NCI-H345 treated with DMSO at 0.1 percent for 48 hours (cell line): ENCODE measurements around the gene TSPEAR.

Experiments
- DNase-seq: peaks from one replicate; lab custom pipeline; 2025; ENCODE audit not compliant: unreplicated experiment; lab: John Stamatoyannopoulos, UW

The TSPEAR gene

DNA sequence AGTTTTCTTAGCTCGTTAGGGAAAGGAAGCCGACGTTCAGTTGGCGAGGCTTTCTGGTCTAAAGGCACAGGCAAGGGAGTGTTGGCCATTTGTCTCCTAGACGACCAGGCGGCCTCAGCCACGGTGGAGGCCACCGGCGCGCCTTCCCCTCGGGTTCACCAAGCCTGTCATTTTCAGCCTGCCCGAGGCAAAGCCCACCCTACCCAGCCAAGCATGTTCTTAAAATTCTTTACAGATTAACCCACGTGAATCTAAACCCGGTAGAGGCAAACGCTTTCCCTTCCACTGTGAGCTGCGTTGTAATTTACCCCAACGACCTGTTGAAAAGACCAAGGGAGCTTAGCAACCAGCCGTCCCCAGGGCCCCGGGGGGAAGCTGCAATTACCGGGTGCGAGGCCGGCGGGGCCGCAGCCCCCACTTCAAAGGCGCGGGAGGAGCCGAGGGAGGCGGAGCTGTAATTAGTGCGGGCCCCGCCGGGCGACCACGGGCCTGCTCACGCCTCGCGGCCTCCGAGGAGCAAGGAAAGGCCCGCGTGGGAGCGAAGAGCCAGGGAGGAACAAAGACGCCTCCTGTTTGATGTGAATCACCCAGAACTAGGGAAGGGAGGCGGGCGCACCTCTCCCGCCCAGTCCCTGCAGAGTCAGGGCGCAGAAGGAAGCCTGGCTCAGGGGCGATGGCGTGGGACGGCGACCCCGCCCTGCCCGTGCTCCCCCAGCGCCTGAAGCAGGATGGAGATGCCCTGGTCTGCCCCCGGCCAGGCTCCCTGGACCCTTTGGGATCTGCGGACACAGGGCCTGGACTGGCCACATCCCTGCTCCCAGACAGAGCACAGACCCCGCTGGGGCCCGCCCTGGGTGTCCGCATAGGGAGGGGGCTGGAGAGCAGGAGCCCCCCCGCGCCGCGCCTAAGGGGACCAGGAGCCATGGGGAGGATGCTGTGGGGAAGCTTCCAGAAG lies 12.1 kb upstream of the TSPEAR start:
- DNase-seq = no peak

DNA sequence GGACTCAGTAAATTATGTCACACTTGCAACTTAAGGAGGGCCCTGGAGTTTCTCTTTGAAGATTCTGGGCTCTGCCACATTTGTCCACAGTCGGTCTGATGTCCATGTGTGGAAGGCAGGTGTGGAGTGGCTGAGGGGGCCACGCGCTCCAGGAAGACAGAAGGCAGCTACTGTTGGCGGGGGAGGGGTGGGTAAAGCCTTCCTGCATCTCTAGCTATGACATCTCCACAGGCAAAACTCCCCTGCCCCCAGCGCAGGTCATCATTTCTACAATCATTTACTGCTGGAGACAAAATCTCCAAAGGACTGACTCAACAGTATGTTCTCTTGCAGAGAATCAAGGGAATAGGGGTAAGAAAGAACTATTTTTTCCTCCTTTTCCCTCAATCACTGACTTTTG lies 11.4 kb upstream of the TSPEAR start:
- no peak for DNase-seq

DNA sequence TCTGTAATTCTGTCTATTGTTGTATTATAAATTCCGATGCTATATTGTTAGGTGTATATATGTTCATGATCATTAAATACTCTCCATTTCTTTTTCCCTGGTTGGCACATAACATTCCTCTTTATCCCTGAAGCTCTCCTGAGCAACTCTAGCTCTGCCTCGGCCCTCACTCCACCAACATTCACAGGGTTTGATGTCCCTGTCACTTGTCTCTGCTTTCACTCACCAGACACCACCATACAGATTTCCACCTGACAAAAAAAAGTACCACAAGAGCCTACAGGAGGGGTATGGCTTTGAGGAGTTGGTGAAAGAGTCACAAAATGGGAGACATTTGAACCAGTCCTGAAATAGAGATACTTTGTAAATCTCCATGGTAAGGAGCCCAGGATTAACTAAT lies 8.8 kb upstream of the TSPEAR start:
- no peak for DNase-seq

DNA sequence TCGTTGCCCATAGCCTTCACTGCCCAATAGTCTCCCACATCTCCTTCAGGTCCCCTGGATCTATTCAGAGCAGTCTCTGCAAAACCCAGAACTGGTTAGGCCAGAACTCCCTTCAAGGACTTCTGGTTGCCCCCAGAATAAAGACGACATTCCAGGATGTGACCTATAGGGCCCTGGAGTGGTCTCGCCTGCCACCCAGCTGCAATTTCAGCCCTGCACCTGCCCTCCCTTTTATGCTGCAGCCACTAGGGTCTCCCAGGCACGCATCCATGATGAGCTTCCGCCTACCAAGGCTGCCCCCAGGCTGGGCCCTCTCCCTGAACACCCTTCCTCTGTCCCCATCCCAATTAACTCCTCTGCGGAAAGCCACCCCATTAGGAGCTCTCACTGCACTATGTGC lies 7.2 kb upstream of the TSPEAR start:
- no peak for DNase-seq

DNA sequence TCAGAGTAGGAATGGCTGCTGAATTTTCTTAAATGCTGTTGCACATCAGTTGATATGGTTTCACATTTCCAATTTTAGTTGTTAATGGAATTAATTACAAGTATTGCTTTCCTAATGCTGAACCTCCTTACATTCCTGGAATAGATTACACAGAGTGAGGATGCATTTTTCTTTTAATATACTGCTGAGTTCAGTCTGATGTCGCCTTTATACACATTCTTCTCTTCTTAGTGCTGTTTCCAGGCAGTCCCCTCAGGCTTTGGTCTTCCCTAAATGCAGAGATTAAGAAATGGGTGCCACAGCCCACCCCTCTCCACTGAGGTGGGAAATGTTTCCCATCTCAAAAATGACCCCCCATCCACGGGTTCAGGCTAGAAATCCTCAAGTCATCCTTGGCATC lies 6.7 kb upstream of the TSPEAR start:
- DNase-seq = no peak

DNA sequence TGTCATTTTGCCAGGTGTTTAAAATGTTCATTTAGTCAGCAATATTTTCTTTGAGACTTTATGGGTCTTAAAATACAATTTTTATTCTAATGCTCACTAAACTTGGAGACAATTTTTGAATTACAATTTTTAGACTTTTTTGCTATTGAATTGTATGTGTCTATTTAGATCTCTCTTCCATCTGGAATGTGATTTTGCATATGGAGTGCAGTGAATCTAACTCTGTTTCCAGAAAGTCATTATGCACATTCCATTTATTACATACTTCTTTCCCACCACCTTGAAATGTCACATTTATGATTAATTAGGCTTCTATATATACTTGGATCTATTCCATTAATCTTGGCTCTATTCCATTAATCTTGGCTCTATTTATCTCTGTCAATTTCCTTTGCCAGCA lies 5.6 kb upstream of the TSPEAR start:
- DNase-seq = no peak

DNA sequence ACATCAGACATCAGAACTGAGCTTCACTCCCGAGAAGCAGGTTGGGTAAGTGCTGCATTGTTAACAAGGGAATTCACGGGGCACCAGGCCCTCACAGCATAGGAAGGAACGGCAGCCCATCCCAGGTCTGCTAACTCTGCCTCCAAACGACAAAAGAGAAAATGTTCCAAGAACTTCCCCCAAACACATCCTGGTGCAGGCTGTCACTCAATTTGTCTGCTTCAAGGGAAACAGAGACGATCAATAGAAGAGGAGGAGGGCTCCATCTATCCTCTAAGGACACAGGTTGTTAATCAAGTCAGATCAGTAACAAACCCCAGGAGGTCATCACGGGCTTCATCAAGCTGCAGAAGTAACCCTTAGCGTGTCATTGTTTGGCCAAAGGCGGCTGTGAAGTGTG lies 3.5 kb upstream of the TSPEAR start:
- DNase-seq = no peak

DNA sequence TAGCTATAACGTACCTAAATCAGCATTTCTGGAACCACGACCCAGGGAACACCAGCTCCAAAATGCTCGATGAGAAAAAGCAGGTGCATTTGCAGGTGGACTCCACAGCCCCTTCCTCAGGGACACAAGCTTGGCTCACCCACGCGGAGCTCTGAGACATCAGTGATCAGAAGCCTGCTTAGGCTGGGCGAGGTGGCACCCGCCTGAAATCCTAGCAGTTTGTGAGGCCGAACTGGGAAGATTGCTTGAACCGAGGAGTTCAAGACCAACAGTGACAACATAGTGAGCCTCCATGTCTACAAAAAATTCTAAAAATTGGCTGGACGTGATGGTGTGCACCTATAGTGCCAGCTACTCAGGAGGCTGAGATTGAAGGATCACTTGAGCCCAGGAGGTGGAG lies 2.5 kb upstream of the TSPEAR start:
- DNase-seq = no peak

DNA sequence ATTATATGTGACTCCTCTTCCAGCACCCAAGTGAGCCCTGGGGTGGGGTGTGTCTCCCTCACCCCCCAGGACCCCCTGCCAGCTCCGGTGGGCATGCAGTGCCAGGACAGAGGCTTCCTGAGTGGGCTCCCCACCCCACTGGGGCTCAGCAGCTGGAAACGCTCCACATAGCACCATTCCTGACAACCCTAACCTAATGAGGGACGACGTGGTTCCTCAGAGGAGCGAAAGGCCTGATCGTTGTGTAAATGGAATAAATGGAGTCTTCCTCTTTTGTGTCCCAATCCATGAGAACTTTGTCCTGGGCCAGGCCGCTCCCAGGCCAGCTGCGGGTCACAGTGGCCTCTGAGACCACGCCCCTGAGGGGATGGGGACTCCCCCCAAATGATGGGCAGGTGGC lies 1.8 kb upstream of the TSPEAR start:
- no peak for DNase-seq

DNA sequence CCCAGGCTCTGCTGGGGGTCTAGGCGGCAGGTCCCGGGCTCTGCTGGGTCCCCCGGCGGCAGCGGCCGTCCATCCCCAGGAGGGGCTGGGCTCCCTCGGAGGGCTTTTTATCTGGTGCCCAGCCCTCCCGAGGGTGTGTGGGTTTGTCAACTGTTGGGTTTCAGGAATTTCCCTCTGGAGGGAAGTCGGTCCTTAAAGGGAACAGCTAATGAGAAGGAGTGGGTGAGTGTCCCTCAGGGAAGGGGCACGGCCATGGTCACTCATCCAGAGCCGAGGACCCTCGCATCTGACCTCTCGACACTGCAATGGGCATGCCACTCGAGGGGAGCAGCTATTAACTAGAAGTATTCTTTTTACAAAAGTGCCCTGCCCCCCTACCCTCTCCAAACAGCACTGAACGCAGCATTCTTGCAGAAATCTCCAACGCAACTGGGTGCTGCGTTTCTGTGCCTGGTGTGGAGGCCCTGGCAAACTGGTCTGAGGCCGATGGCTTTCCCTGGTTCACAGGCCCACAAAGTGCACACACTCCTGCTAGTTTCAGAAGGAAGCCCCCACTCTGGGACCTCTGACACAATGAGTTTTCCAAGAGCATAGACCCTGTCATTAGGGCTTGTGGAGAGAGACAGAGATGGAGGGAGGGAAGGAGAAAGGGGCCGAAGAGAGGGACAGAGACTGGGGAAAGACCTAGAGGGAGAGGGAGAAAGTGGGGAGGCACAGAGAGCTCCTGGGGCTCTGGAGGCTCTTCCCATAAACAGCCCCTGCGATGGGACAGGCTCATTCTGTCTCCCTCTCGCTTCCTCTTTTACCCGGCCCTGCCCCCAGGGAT lies 1.0 kb upstream of the TSPEAR start:
- DNase-seq = no peak

DNA sequence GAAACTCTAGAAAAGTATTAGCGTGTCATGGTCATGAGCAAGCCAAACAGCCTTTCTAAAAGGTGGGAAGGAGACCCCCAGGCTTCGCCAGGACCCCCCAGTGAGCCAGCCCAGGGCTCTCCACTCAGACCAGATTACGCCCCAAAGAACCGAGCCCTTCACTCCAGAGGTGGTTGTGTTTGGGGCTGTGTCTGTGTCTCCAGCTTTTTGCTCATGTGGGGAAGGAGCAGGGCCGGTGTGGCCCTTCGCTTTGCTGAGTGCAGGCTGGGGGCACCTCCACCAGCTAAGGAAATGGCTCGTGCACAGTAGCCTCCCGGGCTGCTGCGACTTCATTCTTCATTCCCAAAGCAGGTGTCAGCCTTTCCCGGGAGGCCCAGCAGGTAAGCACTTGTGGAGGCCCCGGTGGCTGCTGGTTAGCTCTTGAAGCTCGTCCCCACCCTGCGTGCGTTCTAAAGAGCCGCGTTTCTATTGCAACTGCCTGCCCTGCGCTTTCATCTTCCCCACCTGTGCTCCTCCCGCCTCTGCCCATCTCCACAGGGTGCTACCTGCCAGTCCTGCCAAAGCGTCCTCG lies 531 bp downstream of the TSPEAR start:
- DNase-seq = peak; percentile 99

DNA sequence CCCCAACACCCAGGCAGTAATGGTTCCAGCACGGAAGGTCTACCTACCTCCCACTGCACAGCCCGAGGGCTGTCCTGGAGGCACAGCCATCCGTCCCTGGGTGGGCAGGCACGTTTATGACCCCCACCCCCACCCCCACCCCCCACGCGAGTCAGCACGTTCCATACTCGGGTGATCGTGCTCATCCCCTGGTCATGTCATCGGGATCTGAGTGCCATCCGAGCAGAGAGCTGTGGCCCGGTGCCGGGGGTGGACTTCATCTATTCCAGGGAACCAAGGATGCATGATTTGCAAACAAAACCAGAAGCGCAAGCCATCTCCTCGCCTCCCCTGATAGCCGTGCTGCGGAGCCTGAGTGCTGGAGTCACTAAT lies 1.1 kb downstream of the TSPEAR start:
- DNase-seq = peak; percentile 51

DNA sequence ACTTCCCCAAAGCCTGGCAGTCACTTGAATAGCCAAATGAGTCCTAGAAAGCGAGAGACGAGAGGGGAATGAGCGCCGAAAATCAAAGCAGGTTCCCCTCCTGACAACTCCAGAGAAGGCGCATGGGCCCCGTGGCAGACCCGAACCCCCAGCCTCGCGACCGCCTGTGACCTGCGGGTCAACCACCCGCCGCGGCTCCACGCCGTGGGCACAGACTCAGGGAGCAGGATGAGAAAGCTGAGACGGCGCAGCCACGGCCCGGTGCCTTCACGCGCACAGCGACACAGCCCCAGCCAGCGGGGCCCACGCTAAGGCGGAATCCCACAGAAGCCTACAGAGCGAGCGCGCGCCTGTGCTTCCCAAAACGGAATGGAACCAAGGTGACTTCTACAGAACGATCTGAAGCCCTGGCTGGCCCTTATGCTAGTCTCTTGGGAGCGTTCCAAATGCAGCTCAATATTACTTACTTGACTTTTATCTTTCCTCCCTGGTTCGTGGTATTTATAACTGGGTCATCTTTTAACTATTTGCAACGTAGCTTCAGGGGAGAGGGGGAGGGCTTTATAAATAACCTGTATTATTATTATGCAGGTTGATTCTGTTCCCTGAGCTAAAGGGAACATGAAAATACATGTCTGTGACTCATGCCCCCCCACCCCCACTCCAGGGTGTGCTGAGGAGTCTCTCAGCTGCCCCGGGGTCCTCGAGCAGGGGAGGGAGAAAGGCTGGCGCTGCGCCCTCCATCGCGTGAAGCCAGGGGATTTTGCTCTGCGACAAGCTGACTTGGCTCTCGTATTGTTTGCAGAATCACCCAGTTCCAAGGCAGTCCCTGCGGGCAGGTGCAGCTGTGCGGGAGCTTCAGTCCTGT lies 1.7 kb downstream of the TSPEAR start:
- peak; percentile 92 for DNase-seq

DNA sequence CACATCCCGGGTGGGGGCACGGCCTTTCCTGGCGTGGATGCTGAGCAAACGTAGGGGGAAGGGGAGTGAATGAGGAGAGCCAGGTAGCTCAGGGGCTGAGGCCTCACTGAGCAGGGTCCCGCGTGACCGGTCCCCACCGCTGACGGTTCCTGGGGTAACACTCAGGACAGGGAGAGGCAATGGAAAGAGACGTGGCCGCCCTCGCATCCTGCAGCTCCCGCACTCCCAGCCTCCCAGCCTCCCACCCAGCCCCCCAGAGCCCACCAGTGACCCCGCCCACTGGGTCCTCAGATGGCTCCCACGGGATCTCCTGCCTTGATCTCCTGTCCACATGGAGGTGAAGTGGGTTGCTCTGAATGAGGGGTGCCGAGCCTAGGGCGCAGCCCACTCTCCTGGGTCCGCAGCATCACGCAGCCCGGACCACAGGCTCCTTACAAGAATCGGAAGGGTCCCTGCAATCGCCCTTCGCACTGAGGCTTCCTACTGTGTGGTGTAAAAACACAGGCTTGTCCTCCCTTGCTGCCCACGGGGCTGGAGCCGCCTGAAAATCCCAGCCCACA lies 2.4 kb downstream of the TSPEAR start:
- DNase-seq = no peak

DNA sequence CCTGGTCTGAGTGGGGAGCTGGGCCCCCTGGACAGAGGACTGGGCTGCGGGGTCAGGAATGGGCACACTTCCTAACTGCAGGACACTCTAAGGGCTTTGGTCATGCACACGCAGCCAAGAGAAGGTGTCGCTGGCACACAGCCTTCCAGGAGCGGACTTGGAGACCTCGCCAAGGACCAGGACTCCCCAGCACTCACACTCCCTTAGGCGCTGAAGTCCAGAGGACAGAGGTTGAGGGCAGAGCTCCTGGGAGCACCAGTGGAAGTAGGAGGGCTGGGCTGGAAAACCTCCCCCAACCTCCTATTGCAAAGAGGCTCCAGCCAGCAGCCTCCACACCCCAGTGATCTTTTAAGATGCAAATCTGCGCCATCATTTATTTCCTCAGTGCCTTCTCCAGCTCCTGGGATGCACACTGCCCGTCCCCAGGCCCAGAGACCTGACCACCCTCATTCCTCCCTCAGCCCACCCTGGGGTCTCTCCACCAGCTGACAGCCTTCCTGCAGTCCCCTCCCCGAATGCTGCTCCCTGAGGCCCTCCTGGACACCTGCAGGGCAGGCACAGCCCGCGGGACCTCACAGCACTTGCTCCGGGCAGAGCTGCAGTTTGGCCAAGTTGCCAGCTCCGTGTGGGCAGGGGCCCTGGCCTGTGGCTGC lies 3.0 kb downstream of the TSPEAR start:
- peak; percentile 18 for DNase-seq

DNA sequence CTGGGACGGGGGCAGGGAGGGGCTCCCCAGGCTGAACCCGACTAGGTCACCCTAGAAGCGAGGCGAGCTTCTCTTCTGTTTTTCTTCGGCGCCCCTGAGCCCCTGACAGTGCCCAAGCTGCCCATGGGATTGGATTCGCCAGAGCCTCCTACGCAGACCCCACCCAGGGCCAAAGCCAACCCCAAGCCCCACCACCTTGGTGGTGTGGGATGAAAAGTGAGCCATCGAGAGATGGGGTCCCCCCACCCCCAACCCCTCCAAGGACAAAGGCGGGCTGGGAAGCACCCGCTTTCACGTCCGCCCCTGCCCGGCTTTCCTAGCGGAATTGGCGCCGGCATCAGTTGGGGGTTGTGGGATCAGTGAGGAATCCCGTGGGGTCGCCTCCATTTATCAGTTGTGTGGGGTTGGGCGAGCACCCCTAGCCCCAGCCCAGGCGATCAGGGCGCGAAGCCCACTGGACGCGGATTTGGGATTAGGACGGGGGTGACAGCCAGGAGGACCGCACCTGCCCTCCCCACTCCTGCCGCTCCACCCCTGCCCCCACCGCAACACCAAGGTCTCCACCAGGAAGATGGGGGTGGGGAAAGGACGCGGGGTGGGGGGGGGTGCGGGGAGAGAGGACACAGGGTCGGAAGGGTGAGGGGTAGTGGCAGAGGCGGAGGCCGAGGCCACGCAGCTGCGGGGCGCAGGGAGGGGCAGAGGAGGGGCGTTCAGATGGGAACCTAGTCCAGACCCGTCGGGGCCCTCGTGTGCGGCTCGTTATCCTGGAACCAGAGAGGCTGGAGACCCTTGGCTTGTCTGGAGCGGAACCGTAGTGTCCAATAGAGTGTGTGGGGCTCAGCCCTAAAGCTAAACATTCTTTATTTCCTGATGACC lies 4.4 kb downstream of the TSPEAR start:
- DNase-seq = no peak

DNA sequence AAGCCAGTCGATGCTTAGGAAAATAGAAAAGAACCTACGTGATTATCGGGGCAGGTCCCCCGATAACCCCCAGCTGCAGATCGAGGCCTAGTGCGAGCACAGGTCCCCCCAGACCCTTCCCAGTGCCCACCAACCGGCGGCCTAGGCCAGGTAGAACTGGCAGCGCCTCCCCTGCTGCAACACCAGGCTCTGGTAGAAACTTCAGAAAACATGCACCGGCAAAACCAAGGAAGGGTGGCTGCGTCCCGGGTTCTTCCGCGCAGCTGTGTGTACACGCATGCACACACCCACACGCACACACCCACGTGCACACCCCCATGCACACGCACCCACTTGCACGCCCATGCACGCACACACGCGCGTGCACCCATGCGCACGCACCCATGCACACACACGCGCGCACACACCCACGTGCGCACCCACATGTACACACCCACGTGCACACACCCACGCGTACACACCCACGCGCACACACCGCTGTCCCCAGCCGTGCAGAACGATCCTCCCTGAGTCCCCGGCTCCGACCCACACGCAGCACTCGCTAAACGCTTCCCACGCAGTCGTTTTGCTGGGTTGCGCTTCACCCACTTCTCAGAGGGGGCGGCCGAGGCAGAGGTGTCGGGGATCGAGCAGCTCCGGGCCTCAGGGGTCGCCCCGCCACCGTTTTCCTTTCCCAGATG lies 5.2 kb downstream of the TSPEAR start:
- DNase-seq = no peak

DNA sequence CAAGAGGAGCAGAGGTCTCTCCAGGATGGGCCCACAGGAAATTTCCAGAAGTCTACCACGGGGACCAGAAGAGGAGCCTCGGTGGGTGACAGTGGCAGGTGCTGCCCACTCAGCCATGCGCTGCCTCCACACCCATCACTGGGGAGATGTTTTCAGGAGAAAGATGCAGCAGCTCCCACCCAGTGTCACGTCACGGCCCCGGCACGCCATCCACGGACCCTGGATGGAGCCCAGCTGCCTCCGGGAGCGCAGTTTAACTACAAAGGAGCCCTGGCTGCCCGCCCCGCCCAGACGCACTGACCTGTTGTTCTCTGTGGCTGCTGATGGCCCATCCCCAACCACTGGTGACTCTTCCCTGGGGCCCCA lies 6.8 kb downstream of the TSPEAR start:
- DNase-seq = no peak
